DND-41 (cell line): ENCODE data around the gene PPM1K.

Experiments used
- EZH2 ChIP-seq: IDR thresholded peaks from 3 replicates; pipeline ENCODE4 v1.6.1; 2012; ENCODE audit warnings: borderline replicate concordance, low read depth, mild to moderate bottlenecking, moderate library complexity, low read length, inconsistent platforms; ENCODE audit not compliant: severe bottlenecking
- TF ChIP-seq, protein P1 (sequence below): IDR thresholded peaks from 2 replicates; pipeline ENCODE4 v1.5.1; 2012; ENCODE audit warnings: borderline replicate concordance, low read length, moderate library complexity, mild to moderate bottlenecking; ENCODE audit not compliant: poor library complexity, severe bottlenecking; ENCODE audit errors: extremely low read depth

GRCh38 chr4:88268913-88269312, 15.4 kb downstream of the PPM1K start:
- TF ChIP-seq, protein P1, sequence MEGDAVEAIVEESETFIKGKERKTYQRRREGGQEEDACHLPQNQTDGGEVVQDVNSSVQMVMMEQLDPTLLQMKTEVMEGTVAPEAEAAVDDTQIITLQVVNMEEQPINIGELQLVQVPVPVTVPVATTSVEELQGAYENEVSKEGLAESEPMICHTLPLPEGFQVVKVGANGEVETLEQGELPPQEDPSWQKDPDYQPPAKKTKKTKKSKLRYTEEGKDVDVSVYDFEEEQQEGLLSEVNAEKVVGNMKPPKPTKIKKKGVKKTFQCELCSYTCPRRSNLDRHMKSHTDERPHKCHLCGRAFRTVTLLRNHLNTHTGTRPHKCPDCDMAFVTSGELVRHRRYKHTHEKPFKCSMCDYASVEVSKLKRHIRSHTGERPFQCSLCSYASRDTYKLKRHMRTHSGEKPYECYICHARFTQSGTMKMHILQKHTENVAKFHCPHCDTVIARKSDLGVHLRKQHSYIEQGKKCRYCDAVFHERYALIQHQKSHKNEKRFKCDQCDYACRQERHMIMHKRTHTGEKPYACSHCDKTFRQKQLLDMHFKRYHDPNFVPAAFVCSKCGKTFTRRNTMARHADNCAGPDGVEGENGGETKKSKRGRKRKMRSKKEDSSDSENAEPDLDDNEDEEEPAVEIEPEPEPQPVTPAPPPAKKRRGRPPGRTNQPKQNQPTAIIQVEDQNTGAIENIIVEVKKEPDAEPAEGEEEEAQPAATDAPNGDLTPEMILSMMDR = no peak
- no peak for TF ChIP-seq EZH2
